Peyer's patch (tissue), 4 donors: ENCODE data around the gene PLEKHA7. TPM values are rescaled to one million over a fixed set of nuclear protein-coding genes. Genes with fewer than 3 reads are reported as not detected.
"Not testable (repeated sequence)": the region's sequence is repeated elsewhere in the genome, so short reads cannot be mapped to it uniquely, and the experiment has no call there.

ENCODE experiments used
- DNase-seq, 3 donors: peaks; one replicate each; pipeline ENCODE4 v3.0.0-alpha.2; 2017 to 2019
- H3K27ac ChIP-seq, 4 donors: fragments of 200-600 bp; sonication (generic); one replicate each; pipeline ENCODE4 v1.5.1; 2016 to 2019
- H3K27me3 ChIP-seq, 2 donors: fragments of 200-600 bp; sonication (generic); one replicate each; pipeline ENCODE4 v1.5.1; 2019
- H3K36me3 ChIP-seq, 3 donors: fragments of 200-600 bp; sonication (generic); one replicate each; pipeline ENCODE4 v1.5.1; 2016 to 2019
- H3K4me1 ChIP-seq, 4 donors: fragments of 200-600 bp; sonication (generic); one replicate each; pipeline ENCODE4 v1.5.1; 2016 to 2019
- H3K4me3 ChIP-seq, 4 donors: fragments of 200-600 bp; sonication (generic); 1 replicate in 3 of 4; 2 replicates in 1 of 4; pipeline ENCODE4 v1.5.1; 2016 to 2019; ENCODE audit warnings: mild to moderate bottlenecking in 1 of 4
- H3K9me3 ChIP-seq, 4 donors: fragments of 200-600 bp; sonication (generic); one replicate each; pipeline ENCODE4 v1.5.1; 2016 to 2019; ENCODE audit warnings: mild to moderate bottlenecking in 1 of 4
- CTCF ChIP-seq, 6 experiments: fragments of 450-650 bp in 4 of 6; fragments of 200-600 bp in 2 of 6; sonication (generic) in 1 of 6; IDR thresholded peaks; one replicate each; pipeline ENCODE4 v1.5.1; 2017 to 2019; ENCODE audit warnings: antibody characterized with exemption in 6 of 6, mild to moderate bottlenecking in 3 of 6, moderate library complexity in 1 of 6
- POLR2A ChIP-seq, 2 donors: fragments of 450-650 bp; IDR thresholded peaks; one replicate each; pipeline ENCODE4 v1.5.1; 2017; ENCODE audit warnings: antibody characterized with exemption in 2 of 2, mild to moderate bottlenecking in 2 of 2, moderate library complexity in 2 of 2
- total RNA-seq, 4 donors: library from RNA; depleted of rRNA; stranded (reverse); fragments of >200 nt; gene quantifications; one replicate each; pipeline ENCODE4 v1.1.0, GENCODE V29; 2016

PLEKHA7 gene
- total RNA-seq, 4 donors from 2014 or later = 129 to 211 (median 176) TPM

GRCh38 chr11:17002543-17002942 lies 11.7 kb downstream of the PLEKHA7 start:
- TF ChIP-seq POLR2A (IDR thresholded peaks at IDR 0.05) = no peak
- no peak for TF ChIP-seq CTCF (IDR thresholded peaks at IDR 0.05)
- H3K27ac ChIP-seq = no peak overlapping the region
- H3K9me3 ChIP-seq = no peaks in the 10 kb centered on the region
- H3K4me3 ChIP-seq = no peak overlapping the region
- no peaks in the 10 kb centered on the region for H3K4me1 ChIP-seq
- no peak for DNase-seq
- H3K27me3 ChIP-seq = no peaks in the 10 kb centered on the region
- peaks cover 0 to 4% (median 0%) of the 10 kb centered on the region in 3 donors for H3K36me3 ChIP-seq

GRCh38 chr11:17001806-17002205 lies 12.4 kb downstream of the PLEKHA7 start:
- Histone ChIP-seq H3K27ac (no peak overlapping the region), H3K36me3 (peaks cover 0 to 4% (median 0%) of the 10 kb centered on the region in 3 donors), H3K9me3 (no peaks in the 10 kb centered on the region), H3K4me1 (peaks cover 0 to 7% (median 3%) of the 10 kb centered on the region in 4 donors), H3K27me3 (no peaks in the 10 kb centered on the region), H3K4me3 (no peak overlapping the region)
- TF ChIP-seq CTCF (IDR thresholded peaks at IDR 0.05) (no peak), POLR2A (IDR thresholded peaks at IDR 0.05) (no peak)
- no peak for DNase-seq

- Histone ChIP-seq H3K27ac (no peak overlapping the region), H3K36me3 (peaks cover 0 to 4% (median 0%) of the 10 kb centered on the region in 3 donors), H3K4me3 (no peak overlapping the region), H3K9me3 (no peaks in the 10 kb centered on the region), H3K4me1 (peaks cover 0 to 15% (median 3%) of the 10 kb centered on the region in 4 donors), H3K27me3 (no peaks in the 10 kb centered on the region)
- no peak for DNase-seq
- no peak for TF ChIP-seq CTCF (IDR thresholded peaks at IDR 0.05)
Observed at GRCh38 chr11:17000987-17001386, 13.2 kb downstream of the PLEKHA7 start.

- not testable (repeated sequence) for H3K36me3 ChIP-seq, DNase-seq, H3K27ac ChIP-seq
Observed at GRCh38 chr11:17000253-17000652, 14.0 kb downstream of the PLEKHA7 start.

GRCh38 chr11:16999116-16999515 lies 15.1 kb downstream of the PLEKHA7 start:
- H3K36me3 ChIP-seq = peaks cover 0 to 4% (median 0%) of the 10 kb centered on the region in 3 donors
- no peaks in the 10 kb centered on the region for H3K27me3 ChIP-seq
- H3K27ac ChIP-seq = peak overlapping the region in 2 of 4 donors; percentile 55 to 80
- DNase-seq = no peak
- H3K4me3 ChIP-seq = no peak overlapping the region
- H3K9me3 ChIP-seq = no peaks in the 10 kb centered on the region
- H3K4me1 ChIP-seq = peaks cover 0 to 34% (median 3%) of the 10 kb centered on the region in 4 donors
- no peak for TF ChIP-seq CTCF (IDR thresholded peaks at IDR 0.05)
- TF ChIP-seq POLR2A (IDR thresholded peaks at IDR 0.05) = no peak

More at GRCh38 chr11:17000253-17000652, 14.0 kb downstream of the PLEKHA7 start:
- H3K9me3 ChIP-seq, H3K4me3 ChIP-seq, H3K27me3 ChIP-seq: not testable (repeated sequence)
- H3K4me1 ChIP-seq = peaks cover 0 to 23% (median 3%) of the 10 kb centered on the region in 4 donors

GRCh38 chr11:16997624-16998023 lies 16.6 kb downstream of the PLEKHA7 start:
- peak in 2 of 3 donors; percentile 81 to 89 for DNase-seq

More at GRCh38 chr11:16997624-16998023, 16.6 kb downstream of the PLEKHA7 start:
- TF ChIP-seq CTCF (IDR thresholded peaks at IDR 0.05) (no peak), POLR2A (IDR thresholded peaks at IDR 0.05) (peak in 1 of 2 donors; percentile 10)
- Histone ChIP-seq H3K4me3 (peak overlapping the region in 2 of 4 donors; percentile 25 to 29), H3K9me3 (no peaks in the 10 kb centered on the region), H3K4me1 (peaks cover 0 to 38% (median 3%) of the 10 kb centered on the region in 4 donors), H3K36me3 (peaks cover 0 to 4% (median 0%) of the 10 kb centered on the region in 3 donors), H3K27me3 (no peaks in the 10 kb centered on the region), H3K27ac (peak overlapping the region in 3 of 4 donors; percentile 66 to 94 (median 80))
